A549 treated with CpdA at 1 μM for 4 hours (cell line): Measurements from ENCODE around the gene NEK6. TPM values are rescaled to one million over a fixed set of nuclear protein-coding genes. Genes with fewer than 3 reads are reported as not detected.

Source experiments
- total RNA-seq: library from RNA; stranded (reverse); fragments of 200-300 nt; extraction: Qiagen RNA extraction; gene quantifications from 5 replicates; pipeline ENCODE4 v1.2.3, GENCODE V29; 2022; ENCODE audit warnings: low read depth

Gene NEK6
- total RNA-seq = 55.7 to 69.5 TPM (median 61.4 TPM) in 5 replicates

GRCh38 chr9:124257844-124258606 is at the start of gene NEK6:
TSS of gene NEK6 (plus strand) at chr9:124257949. CDS start at chr9:124301965, 44,016 bp downstream.

Other genes starting within 250 kb of the NEK6 start
- gene LHX2, start 246.2 kb upstream of the NEK6 start, total RNA-seq = 4.7 to 6.2 TPM (median 5.0 TPM) in 5 replicates
- 305 to 358 TPM (median 337 TPM) in 5 replicates for gene PSMB7, start 157.5 kb downstream of the NEK6 start, total RNA-seq
- gene ADGRD2, start 192.5 kb downstream of the NEK6 start, total RNA-seq = 0.03 TPM in 1 of 5 replicates, not detected in the others
- 0.08 TPM in 1 of 5 replicates, not detected in the others for gene NR5A1, start 249.4 kb downstream of the NEK6 start, total RNA-seq